Measurements from ENCODE around the gene PRSS22. TPM values are rescaled to one million over a fixed set of nuclear protein-coding genes. Genes with fewer than 3 reads are reported as not detected.

PRSS22 gene
- total RNA-seq, 2 donors from 2014 or later: 5.0 to 6.2 TPM

GRCh38 chr16:2833776-2834175 lies 24.2 kb downstream of the PRSS22 start:
- no peaks in the 10 kb centered on the region for H3K9me3 Mint-ChIP-seq
- WGBS, 2 experiments (ENCODE audit: insufficient coverage in 1 of 2, insufficient read length in 1 of 2): 81 to 87% methylated on average over 3 to 6 of the region's 7 CpGs
- DNase-seq: no peak
- Histone ChIP-seq H3K4me3 (ENCODE audit: low read length) (no peak overlapping the region), H3K4me1 (ENCODE audit: control insufficient read depth, insufficient read depth, low read length) (peaks cover 6% of the 10 kb centered on the region), H3K9me3 (ENCODE audit: control insufficient read depth, low read length) (no peaks in the 10 kb centered on the region), H3K9ac (ENCODE audit: extremely low read depth, low read length, poor library complexity, severe bottlenecking) (no peak overlapping the region), H3K27ac (ENCODE audit: low read depth, low read length) (no peak overlapping the region), H3K36me3 (ENCODE audit: control insufficient read depth, insufficient read depth, low read length) (no peaks in the 10 kb centered on the region), H3K27me3 (ENCODE audit: control insufficient read depth, insufficient read depth, low read length, poor library complexity, severe bottlenecking) (no peaks in the 10 kb centered on the region)
- no peaks in the 10 kb centered on the region for H3K27me3 Mint-ChIP-seq (ENCODE audit: insufficient read depth)
- H3K36me3 Mint-ChIP-seq (ENCODE audit: low read depth): no peaks in the 10 kb centered on the region
- peaks cover 9% of the 10 kb centered on the region for H3K4me1 Mint-ChIP-seq
- H3K27ac Mint-ChIP-seq: no peak overlapping the region
- no peak overlapping the region for H3K4me3 Mint-ChIP-seq
- no peak for TF ChIP-seq CTCF (conservative IDR thresholded peaks at IDR 0.05)

- 83 to 90% methylated on average over 13 to 15 of the region's 15 CpGs for WGBS, 2 experiments (ENCODE audit: insufficient coverage in 1 of 2, insufficient read length in 1 of 2)
- no peak overlapping the region for H3K9ac ChIP-seq (ENCODE audit: extremely low read depth, low read length, poor library complexity, severe bottlenecking)
- H3K4me1 Mint-ChIP-seq: peaks cover 9% of the 10 kb centered on the region
- no peaks in the 10 kb centered on the region for H3K36me3 ChIP-seq (ENCODE audit: control insufficient read depth, insufficient read depth, low read length)
- H3K27me3 ChIP-seq (ENCODE audit: control insufficient read depth, insufficient read depth, low read length, poor library complexity, severe bottlenecking): no peaks in the 10 kb centered on the region
- H3K4me3 Mint-ChIP-seq: no peak overlapping the region
- TF ChIP-seq CTCF (conservative IDR thresholded peaks at IDR 0.05): no peak
- H3K9me3 Mint-ChIP-seq: no peaks in the 10 kb centered on the region
- no peak overlapping the region for H3K27ac Mint-ChIP-seq
- H3K27ac ChIP-seq (ENCODE audit: low read depth, low read length): no peak overlapping the region
- no peaks in the 10 kb centered on the region for H3K9me3 ChIP-seq (ENCODE audit: control insufficient read depth, low read length)
- H3K4me1 ChIP-seq (ENCODE audit: control insufficient read depth, insufficient read depth, low read length): peaks cover 4% of the 10 kb centered on the region
- H3K36me3 Mint-ChIP-seq (ENCODE audit: low read depth): no peaks in the 10 kb centered on the region
- no peak overlapping the region for H3K4me3 ChIP-seq (ENCODE audit: low read length)
- DNase-seq: no peak
- H3K27me3 Mint-ChIP-seq (ENCODE audit: insufficient read depth): no peaks in the 10 kb centered on the region
Observed at GRCh38 chr16:2831203-2831602, 26.8 kb downstream of the PRSS22 start.

GRCh38 chr16:2830355-2830695 lies 27.6 kb downstream of the PRSS22 start:
- Mint-ChIP-seq H3K27ac (no peak overlapping the region), H3K9me3 (no peaks in the 10 kb centered on the region), H3K4me1 (no peaks in the 10 kb centered on the region), H3K36me3 (ENCODE audit: low read depth) (no peaks in the 10 kb centered on the region), H3K27me3 (ENCODE audit: insufficient read depth) (no peaks in the 10 kb centered on the region), H3K4me3 (no peak overlapping the region)
- Histone ChIP-seq H3K9me3 (ENCODE audit: control insufficient read depth, low read length) (no peaks in the 10 kb centered on the region), H3K36me3 (ENCODE audit: control insufficient read depth, insufficient read depth, low read length) (no peaks in the 10 kb centered on the region), H3K27ac (ENCODE audit: low read depth, low read length) (no peak overlapping the region), H3K4me1 (ENCODE audit: control insufficient read depth, insufficient read depth, low read length) (no peaks in the 10 kb centered on the region), H3K9ac (ENCODE audit: extremely low read depth, low read length, poor library complexity, severe bottlenecking) (no peak overlapping the region), H3K4me3 (ENCODE audit: low read length) (no peak overlapping the region), H3K27me3 (ENCODE audit: control insufficient read depth, insufficient read depth, low read length, poor library complexity, severe bottlenecking) (no peaks in the 10 kb centered on the region)
- no peak for TF ChIP-seq CTCF (conservative IDR thresholded peaks at IDR 0.05)
- DNase-seq: no peak
- 86 to 100% methylated on average over 2 to 5 of the region's 5 CpGs for WGBS, 2 experiments (ENCODE audit: insufficient coverage in 1 of 2, insufficient read length in 1 of 2)
